H1 (cell line): ENCODE results near the gene GAGE12H.
"Not testable (repeated sequence)": the region's sequence is repeated elsewhere in the genome, so short reads cannot be mapped to it uniquely, and the experiment has no call there.

ENCODE experiments used
- EZH2 ChIP-seq: fragments of 200-600 bp; sonication (generic); IDR thresholded peaks from 2 replicates; pipeline ENCODE4 v1.7.1; 2012; ENCODE audit warnings: low read depth, mild to moderate bottlenecking, moderate library complexity, low read length, inconsistent platforms; ENCODE audit not compliant: severe bottlenecking
- GABPA ChIP-seq: IDR thresholded peaks from 2 replicates; pipeline ENCODE4 v1.6.1; 2011; ENCODE audit warnings: mild to moderate bottlenecking, low read length, moderate library complexity, borderline replicate concordance; ENCODE audit not compliant: insufficient read depth
- JUND ChIP-seq: IDR thresholded peaks from 2 replicates; pipeline ENCODE4 v1.6.1; 2011; ENCODE audit warnings: mild to moderate bottlenecking, improper control_type of control experiment, low read length
- POLR2A ChIP-seq, 2 experiments: IDR thresholded peaks; 1 replicate in 1 of 2; 2 replicates in 1 of 2; pipeline ENCODE4 v1.6.1; 2011; ENCODE audit warnings: low read depth in 2 of 2, low read length in 2 of 2, mild to moderate bottlenecking in 2 of 2; ENCODE audit errors: control extremely low read depth in 1 of 2
- RAD21 ChIP-seq, 2 experiments: IDR thresholded peaks in 1 of 2; conservative IDR thresholded peaks in 1 of 2; 2 replicates each; pipeline ENCODE4 v1.6.1; 2011; ENCODE audit warnings: low read depth in 2 of 2, low read length in 2 of 2, improper control_type of control experiment in 1 of 2, inconsistent platforms in 1 of 2, mild to moderate bottlenecking in 1 of 2, moderate library complexity in 1 of 2
- RNF2 ChIP-seq: fragments of 200-900, 300-1000 bp; sonication (generic); IDR thresholded peaks from 2 replicates; pipeline ENCODE4 v1.7.1; 2016; ENCODE audit warnings: borderline replicate concordance, low read depth, mild to moderate bottlenecking, antibody characterized with exemption, low read length; ENCODE audit not compliant: poor library complexity, severe bottlenecking; ENCODE audit errors: missing control alignments
- SIN3A ChIP-seq, 2 experiments: IDR thresholded peaks in 1 of 2; conservative IDR thresholded peaks in 1 of 2; 2 replicates each; pipeline ENCODE4 v1.6.1; 2011 to 2012; ENCODE audit warnings: low read length in 2 of 2, improper control_type of control experiment in 1 of 2, low read depth in 1 of 2, mild to moderate bottlenecking in 1 of 2
- TF ChIP-seq, protein P1 (sequence below), 3 experiments: IDR thresholded peaks; 1 replicate in 2 of 3; 2 replicates in 1 of 3; pipeline versions ENCODE4 v1.5.1 to v1.6.1; 2011; ENCODE audit warnings: low read length in 3 of 3, mild to moderate bottlenecking in 3 of 3, inconsistent platforms in 2 of 3, low read depth in 1 of 3, moderate library complexity in 1 of 3; ENCODE audit not compliant: insufficient read depth in 1 of 3; ENCODE audit errors: control extremely low read depth in 1 of 3

DNA sequence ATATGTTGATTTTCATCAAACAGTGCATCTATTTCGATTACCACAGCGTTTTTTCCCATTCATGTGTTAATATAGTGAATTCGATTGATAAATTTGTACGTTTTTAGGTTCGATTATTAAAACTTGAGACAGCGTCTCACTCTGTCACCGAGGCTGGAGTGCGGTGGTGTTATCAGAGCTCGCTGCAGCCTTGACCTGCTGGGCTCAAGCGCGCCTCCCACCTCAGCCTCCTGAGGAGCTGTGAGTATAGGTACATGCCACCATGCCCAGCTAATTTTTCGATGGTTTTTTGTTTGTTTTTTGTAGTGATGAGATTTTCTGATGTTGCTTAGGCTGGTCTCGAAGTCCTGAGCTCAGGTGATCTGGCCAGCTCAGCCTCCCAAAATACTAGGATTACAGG, 10.6 kb upstream of the GAGE12H start:
- TF ChIP-seq POLR2A (IDR thresholded peaks at IDR 0.05; ENCODE audit: control extremely low read depth in 1 of 2, low read depth in 2 of 2, low read length in 2 of 2); RNF2; EZH2; GABPA; SIN3A (conservative IDR thresholded peaks at IDR 0.05 in 1 of 2, IDR thresholded peaks at IDR 0.05 in 1 of 2; ENCODE audit: low read depth in 1 of 2, low read length in 2 of 2); JUND; RAD21 (IDR thresholded peaks at IDR 0.05 in 1 of 2, conservative IDR thresholded peaks at IDR 0.05 in 1 of 2; ENCODE audit: low read depth in 2 of 2, low read length in 2 of 2): not testable (repeated sequence)
- TF ChIP-seq, protein P1, sequence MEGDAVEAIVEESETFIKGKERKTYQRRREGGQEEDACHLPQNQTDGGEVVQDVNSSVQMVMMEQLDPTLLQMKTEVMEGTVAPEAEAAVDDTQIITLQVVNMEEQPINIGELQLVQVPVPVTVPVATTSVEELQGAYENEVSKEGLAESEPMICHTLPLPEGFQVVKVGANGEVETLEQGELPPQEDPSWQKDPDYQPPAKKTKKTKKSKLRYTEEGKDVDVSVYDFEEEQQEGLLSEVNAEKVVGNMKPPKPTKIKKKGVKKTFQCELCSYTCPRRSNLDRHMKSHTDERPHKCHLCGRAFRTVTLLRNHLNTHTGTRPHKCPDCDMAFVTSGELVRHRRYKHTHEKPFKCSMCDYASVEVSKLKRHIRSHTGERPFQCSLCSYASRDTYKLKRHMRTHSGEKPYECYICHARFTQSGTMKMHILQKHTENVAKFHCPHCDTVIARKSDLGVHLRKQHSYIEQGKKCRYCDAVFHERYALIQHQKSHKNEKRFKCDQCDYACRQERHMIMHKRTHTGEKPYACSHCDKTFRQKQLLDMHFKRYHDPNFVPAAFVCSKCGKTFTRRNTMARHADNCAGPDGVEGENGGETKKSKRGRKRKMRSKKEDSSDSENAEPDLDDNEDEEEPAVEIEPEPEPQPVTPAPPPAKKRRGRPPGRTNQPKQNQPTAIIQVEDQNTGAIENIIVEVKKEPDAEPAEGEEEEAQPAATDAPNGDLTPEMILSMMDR (IDR thresholded peaks at IDR 0.05; ENCODE audit: control extremely low read depth in 1 of 3, insufficient read depth in 1 of 3, low read depth in 1 of 3, low read length in 3 of 3), result not testable (repeated sequence)
